ENCODE data around the gene DNAH10.
"Not testable (repeated sequence)": the region's sequence is repeated elsewhere in the genome, so short reads cannot be mapped to it uniquely, and the experiment has no call there.

Gene DNAH10

GRCh38 chr12:123907726-123908476 is 145.8 kb downstream of the DNAH10 start:
- no peak for TF ChIP-seq CTCF (IDR thresholded peaks at IDR 0.05; ENCODE audit: borderline replicate concordance, control extremely low read depth, extremely low read depth, insufficient read depth, missing control alignments)
- in situ Hi-C loops (cut with MboI; ENCODE audit: low sequenced_read_pairs, unreplicated experiment), result no loop called here
- no peak for DNase-seq (ENCODE audit: low spot score)

DNA sequence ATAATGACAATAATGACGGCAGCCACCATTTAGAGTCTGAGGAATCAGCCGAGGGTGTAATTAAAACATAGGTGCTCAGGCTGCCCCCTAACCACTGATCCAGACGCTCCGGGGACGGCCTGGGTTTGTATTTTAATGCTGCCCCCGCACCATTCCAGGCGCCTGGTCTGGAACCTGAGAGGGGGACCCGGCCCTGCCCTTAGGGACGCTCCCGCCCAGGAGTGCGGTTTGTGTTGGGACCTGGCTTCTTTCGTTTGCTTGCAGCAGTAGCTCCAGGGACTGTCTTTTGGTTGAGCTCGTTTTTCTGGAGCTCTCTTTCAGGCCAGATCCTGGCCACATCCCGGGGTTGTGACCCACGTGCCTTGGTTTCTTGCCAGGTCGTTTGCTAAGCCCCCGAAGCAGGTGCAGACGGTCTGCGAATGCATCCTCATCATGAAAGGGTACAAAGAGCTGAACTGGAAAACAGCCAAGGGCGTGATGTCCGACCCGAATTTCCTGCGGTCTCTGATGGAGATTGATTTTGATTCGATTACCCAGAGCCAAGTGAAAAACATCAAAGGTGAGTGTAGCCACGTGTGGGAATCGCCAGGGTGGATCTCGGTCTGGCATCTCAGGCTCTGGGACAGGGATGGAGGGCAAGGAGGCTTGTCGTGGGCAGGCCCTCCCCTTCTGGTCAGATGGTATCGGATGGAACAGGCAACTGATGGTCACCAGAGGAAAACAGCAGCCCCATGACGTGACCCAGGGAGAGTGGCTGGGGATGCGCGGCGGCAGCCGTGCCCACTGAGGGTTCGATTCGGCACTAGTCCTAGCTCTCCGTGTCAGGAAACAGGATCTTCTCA is 147.0 kb downstream of the DNAH10 start:
- no peak for DNase-seq (ENCODE audit: low spot score)
- in situ Hi-C loops (cut with MboI; ENCODE audit: low sequenced_read_pairs, unreplicated experiment), result no loop called here
- TF ChIP-seq CTCF (IDR thresholded peaks at IDR 0.05; ENCODE audit: borderline replicate concordance, control extremely low read depth, extremely low read depth, insufficient read depth, missing control alignments), result no peak

DNA sequence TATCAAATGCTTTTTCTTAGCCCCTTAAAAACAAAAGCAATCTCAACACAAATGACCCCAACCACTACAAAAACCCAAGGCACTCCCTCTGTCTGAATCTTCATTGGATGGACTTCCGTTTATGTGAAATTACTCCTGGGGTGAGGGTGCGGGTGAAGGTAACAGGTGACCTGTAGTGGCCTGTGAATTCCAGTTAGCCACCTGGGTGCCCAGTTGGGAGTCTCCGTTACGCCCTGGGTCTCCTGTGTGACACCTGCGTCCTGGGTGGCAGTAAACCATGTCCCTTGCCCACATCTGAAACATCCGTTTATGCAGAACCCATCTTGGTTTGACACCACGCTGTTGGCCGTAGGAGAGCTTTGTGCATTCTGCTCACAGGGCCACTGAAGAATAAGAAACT is 148.0 kb downstream of the DNAH10 start:
- no peak for TF ChIP-seq CTCF (IDR thresholded peaks at IDR 0.05; ENCODE audit: borderline replicate concordance, control extremely low read depth, extremely low read depth, insufficient read depth, missing control alignments)
- no peak for DNase-seq (ENCODE audit: low spot score)
- in situ Hi-C loops (cut with MboI; ENCODE audit: low sequenced_read_pairs, unreplicated experiment), result no loop called here

GRCh38 chr12:123910761-123911193 is 148.7 kb downstream of the DNAH10 start:
- in situ Hi-C loops (cut with MboI; ENCODE audit: low sequenced_read_pairs, unreplicated experiment), result no loop called here
- no peak for TF ChIP-seq CTCF (IDR thresholded peaks at IDR 0.05; ENCODE audit: borderline replicate concordance, control extremely low read depth, extremely low read depth, insufficient read depth, missing control alignments)
- no peak for DNase-seq (ENCODE audit: low spot score)

DNA sequence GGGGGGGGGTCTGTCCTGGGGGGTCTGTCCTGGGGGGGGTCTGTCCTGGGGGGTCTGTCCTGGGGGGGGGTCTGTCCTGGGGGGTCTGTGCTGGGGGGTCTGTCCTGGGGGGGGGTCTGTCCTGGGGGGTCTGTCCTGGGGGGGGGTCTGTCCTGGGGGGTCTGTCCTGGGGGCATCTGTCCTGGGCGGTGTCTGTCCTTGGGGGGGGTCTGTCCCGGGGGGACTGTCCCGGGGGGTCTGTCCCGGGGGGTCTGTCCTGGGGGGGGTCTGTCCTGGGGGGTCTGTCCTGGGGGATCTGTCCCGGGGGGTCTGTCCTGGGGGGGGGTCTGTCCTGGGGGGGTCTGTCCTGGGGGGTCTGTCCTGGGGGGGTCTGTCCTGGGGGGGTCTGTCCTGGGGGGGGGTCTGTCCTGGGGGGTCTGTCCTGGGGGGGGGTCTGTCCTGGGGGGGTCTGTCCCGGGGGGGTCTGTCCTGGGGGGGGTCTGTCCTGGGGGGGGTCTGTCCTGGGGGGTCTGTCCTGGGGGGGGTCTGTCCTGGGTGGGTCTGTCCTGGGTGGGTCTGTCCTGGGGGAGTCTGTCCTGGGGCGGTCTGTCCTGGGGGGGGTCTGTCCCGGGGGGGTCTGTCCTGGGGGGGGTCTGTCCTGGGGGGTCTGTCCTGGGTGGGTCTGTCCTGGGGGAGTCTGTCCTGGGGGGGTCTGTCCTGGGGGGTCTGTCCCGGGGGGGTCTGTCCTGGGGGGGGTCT is 149.7 kb downstream of the DNAH10 start:
- in situ Hi-C loops (cut with MboI; ENCODE audit: low sequenced_read_pairs, unreplicated experiment); DNase-seq (ENCODE audit: low spot score): not testable (repeated sequence)

DNA sequence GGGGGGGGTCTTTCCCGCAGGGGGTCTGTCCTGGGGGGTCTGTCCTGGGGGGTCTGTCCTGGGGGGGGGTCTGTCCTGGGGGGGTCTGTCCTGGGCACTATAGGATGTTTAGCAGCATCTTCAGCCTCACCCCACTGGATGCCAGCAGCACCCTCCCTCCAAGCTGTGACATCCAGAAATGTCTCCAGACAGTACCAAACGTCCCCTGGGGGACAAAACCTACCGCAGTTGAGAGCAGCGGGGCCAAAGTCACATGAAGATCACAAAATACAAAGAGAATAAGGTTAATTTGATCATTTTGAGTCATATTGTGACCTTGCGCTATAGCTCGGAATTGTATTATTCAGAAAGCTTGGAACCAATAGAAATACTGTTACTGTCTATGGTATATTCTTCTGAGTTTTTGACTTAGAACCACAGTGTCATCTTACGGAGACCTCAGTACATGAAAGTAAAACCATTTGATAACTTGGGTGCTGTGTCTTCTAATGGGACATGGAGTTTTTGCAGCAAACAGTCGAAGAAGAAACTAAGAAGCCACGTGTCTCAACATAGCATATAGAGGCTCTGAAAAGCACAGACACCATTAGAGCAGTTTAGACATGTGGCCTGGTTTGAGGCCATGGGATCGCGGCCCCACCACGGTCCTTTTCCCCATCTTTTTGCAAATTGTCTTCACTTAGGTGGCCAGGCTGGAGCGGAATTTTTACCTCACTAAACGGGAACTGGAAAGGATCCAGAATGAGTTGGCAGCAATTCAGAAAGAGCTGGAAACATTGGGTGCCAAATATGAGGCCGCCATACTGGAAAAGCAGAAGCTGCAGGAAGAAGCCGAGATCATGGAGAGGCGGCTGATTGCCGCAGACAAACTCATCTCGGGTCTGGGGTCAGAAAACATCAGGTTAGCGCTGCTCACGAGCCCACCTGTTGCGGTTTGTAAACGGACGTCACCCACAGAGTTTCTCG is 150.6 kb downstream of the DNAH10 start:
- no peak for DNase-seq (ENCODE audit: low spot score)
- in situ Hi-C loops (cut with MboI; ENCODE audit: low sequenced_read_pairs, unreplicated experiment), result no loop called here
- TF ChIP-seq CTCF (IDR thresholded peaks at IDR 0.05; ENCODE audit: borderline replicate concordance, control extremely low read depth, extremely low read depth, insufficient read depth, missing control alignments), result no peak

All from GM13976 (cell line).